ENCODE measurements around the gene C9.
"Not testable (repeated sequence)": the region's sequence is repeated elsewhere in the genome, so short reads cannot be mapped to it uniquely, and the experiment has no call there.

Gene C9

GRCh38 chr5:39371367-39371635 lies 7.0 kb upstream of the C9 start:
- no peak for DNase-seq (ENCODE audit: low spot score)

- no peak for DNase-seq (ENCODE audit: low spot score)
Measured at GRCh38 chr5:39370555-39371366, 6.5 kb upstream of the C9 start.

- DNase-seq (ENCODE audit: low spot score) = no peak
Measured at GRCh38 chr5:39369123-39369815, 5.0 kb upstream of the C9 start.

GRCh38 chr5:39368116-39368515 lies 3.8 kb upstream of the C9 start:
- DNase-seq (ENCODE audit: low spot score) = no peak

GRCh38 chr5:39367711-39368110 lies 3.4 kb upstream of the C9 start:
- DNase-seq (ENCODE audit: low spot score) = no peak

GRCh38 chr5:39363217-39363616 lies 1.1 kb downstream of the C9 start:
- no peak for DNase-seq (ENCODE audit: low spot score)

GRCh38 chr5:39362646-39363045 lies 1.6 kb downstream of the C9 start:
- DNase-seq (ENCODE audit: low spot score) = no peak

GRCh38 chr5:39361306-39361705 lies 3.0 kb downstream of the C9 start:
- DNase-seq (ENCODE audit: low spot score) = no peak

GRCh38 chr5:39360471-39361111 lies 3.7 kb downstream of the C9 start:
- DNase-seq (ENCODE audit: low spot score) = peak; percentile 16

- DNase-seq (ENCODE audit: low spot score) = no peak
Measured at GRCh38 chr5:39356263-39356662, 8.0 kb downstream of the C9 start.

GRCh38 chr5:39355324-39355723 lies 9.0 kb downstream of the C9 start:
- DNase-seq (ENCODE audit: low spot score) = peak; percentile 63

- DNase-seq (ENCODE audit: low spot score) = no peak
Measured at GRCh38 chr5:39353717-39354399, 10.4 kb downstream of the C9 start.

- no peak for DNase-seq (ENCODE audit: low spot score)
Measured at GRCh38 chr5:39352951-39353350, 11.3 kb downstream of the C9 start.

- no peak for DNase-seq (ENCODE audit: low spot score)
Measured at GRCh38 chr5:39352170-39352569, 12.1 kb downstream of the C9 start.

GRCh38 chr5:39349484-39349883 lies 14.8 kb downstream of the C9 start:
- no peak for DNase-seq (ENCODE audit: low spot score)

- no peak for DNase-seq (ENCODE audit: low spot score)
Measured at GRCh38 chr5:39342460-39342859, 21.8 kb downstream of the C9 start.

- DNase-seq (ENCODE audit: low spot score) = peak; percentile 46
Measured at GRCh38 chr5:39341896-39342295, 22.4 kb downstream of the C9 start.

- no peak for DNase-seq (ENCODE audit: low spot score)
Measured at GRCh38 chr5:39340506-39340905, 23.8 kb downstream of the C9 start.

GRCh38 chr5:39337252-39337915 lies 26.9 kb downstream of the C9 start:
- DNase-seq (ENCODE audit: low spot score) = no peak

GRCh38 chr5:39334296-39334695 lies 30.0 kb downstream of the C9 start:
- not testable (repeated sequence) for DNase-seq (ENCODE audit: low spot score)

GRCh38 chr5:39333104-39333503 lies 31.2 kb downstream of the C9 start:
- DNase-seq (ENCODE audit: low spot score) = no peak

- DNase-seq (ENCODE audit: low spot score) = no peak
Measured at GRCh38 chr5:39331861-39332381, 32.4 kb downstream of the C9 start.
